Forelimb muscle (tissue), 1 donor: ENCODE data around the gene CFAP58. TPM values are rescaled to one million over a fixed set of nuclear protein-coding genes. Genes with fewer than 3 reads are reported as not detected.
"Not testable (repeated sequence)": the region's sequence is repeated elsewhere in the genome, so short reads cannot be mapped to it uniquely, and the experiment has no call there.

Source experiments
- DNase-seq: peaks from one replicate; pipeline ENCODE4 v3.0.0-alpha.2; 2013; ENCODE audit warnings: low read depth
- polyA plus RNA-seq: library from polyadenylated mRNA; unstranded; fragments of 120-200 nt; gene quantifications from one replicate; pipeline ENCODE4 v1.2.1, GENCODE V29; 2013; ENCODE audit not compliant: insufficient read length

CFAP58 gene
- polyA plus RNA-seq, 1 donor = 0.37 TPM

DNA sequence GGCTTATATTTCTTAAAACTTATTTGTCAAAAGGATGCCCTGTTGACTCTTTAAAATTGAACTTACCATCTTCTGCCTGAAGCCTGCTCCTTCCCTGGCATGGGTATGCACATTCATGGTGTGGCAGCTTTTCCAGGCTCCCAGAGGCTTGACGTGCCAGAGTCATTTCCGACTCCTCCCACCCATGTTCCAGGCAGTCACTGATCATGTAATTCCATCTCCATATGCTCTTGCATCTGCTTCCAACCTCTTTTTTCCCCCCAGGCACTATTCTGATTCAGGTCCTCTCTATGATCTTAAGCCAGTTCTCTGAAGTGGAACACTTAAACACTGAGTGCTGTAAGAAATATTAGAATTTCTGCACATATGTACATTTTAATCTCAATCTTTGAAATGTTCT is 82.2 kb downstream of the CFAP58 start:
- DNase-seq = no peak

GRCh38 chr10:104437226-104437625 is 83.6 kb downstream of the CFAP58 start:
- DNase-seq = no peak

DNA sequence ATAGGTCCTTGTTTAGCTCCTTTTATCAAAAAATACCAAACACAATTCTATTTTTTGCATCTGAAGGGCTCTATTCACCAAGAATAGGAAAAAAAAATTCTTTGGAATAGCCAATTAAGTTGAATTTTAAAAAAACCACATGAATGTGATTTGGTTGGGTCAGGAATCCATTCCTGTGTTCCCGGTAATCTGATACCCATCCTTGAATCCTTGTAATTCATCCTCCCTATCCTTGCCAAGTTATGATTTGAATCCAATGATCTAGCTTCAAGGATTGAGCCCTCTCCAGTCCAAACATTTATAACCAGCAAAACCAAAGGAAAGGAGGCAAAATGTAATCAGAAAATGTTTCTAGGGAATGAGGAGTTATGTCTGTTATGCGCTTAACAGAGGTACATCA is 86.6 kb downstream of the CFAP58 start:
- no peak for DNase-seq

DNA sequence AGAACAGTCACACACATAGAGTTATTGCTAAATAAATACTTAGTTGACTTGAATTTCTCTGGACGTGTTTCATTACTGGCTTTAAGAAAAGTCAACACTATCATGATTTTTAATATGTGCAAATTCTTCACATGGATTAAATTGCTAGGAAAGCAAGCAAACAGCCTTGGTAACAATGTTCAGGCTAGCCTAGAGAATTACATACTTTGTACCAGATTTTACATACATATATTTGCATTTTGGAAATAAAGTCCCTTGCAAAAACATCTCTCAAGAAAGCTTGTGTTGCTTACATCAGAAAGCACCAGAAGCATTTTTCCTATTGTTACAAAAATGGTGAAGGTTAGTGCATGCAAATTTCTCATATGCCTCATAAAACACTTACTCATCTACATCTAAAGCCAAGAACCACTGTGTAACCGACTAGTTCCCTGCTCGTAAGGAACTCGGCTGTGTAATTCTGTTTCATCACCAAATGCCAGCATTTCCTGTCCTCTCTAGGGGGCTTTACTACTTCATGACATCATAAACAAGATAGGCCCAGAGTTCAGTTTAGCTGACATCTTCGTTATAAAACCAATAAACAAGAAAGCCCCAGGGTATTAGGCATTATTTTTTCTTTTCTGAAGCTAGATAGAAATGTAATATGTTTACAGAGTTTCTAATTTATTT is 87.8 kb downstream of the CFAP58 start:
- DNase-seq = no peak

DNA sequence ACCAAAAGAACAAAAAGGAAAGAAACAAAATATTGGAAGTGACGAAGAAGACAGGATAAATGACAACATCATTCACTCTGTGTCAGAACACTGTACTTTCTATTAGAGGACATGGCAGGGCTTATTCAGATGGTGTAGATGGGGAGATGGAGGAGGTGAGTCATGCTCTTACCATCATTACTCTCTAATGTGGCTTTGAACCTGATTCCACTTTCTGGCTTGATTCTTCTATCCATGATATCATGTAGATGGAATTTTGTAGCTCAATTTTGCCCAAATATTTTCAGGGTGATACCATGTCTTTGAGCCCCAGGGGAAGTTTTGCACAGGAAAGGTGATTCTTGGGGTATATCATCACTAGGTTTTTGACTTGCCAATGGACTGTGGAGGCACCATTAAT is 91.7 kb downstream of the CFAP58 start:
- DNase-seq = no peak

DNA sequence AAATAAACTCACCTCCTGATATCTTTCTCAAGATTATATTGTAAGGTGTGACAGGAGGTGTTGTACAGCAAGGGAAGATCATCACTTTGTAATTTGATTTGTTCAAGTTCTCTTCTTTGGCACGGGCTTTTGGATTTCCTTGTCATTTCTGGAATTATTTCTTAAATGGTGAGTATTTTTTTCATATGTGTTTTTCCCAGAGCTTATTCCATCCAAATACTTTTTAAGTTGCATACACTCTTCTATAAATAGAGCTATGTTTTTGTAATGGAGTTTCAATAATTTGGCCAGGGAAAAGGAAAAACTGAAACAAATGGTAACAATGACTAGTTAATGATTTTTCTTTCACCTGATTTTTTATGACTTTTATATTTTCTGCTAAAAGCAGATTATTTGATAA is 92.5 kb downstream of the CFAP58 start:
- DNase-seq = no peak

DNA sequence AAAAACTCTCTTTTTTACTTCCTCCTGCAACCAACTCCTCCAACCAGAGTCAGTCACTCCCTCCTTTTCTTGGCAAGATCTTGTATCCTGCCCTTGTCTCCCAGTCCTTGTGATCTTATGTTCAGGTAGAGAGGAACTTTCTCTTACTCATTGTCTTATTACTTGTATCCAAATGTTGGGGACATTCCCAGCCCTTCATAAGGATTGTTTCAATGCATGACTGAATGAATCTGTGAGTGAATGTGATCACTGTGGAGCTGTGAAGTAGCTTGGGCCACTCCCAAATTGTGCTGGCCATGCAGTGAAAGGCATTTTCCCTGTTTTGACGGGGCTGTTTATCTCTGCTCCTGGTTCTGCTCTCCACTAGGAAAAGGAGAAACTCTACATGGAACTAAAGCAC is 93.7 kb downstream of the CFAP58 start:
- no peak for DNase-seq

DNA sequence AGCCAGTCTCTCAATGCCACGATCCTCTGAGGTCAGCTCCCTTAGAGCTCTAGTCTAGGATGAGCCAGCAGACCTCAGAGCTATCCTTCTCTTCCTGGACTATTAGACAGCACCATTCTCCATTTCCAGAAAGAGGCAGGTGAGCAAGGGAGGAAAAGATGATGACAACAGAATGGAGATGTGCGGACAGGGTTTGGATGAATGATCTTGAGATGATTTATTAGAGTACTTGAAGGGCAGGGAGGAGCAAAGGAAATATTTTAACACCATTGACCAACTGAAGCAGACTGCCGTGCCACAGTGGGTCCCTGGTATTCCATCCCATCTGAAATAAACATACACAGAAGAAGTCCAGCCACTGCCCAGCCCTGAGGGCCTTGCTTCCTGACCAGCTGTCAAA is 94.3 kb downstream of the CFAP58 start:
- DNase-seq = no peak

DNA sequence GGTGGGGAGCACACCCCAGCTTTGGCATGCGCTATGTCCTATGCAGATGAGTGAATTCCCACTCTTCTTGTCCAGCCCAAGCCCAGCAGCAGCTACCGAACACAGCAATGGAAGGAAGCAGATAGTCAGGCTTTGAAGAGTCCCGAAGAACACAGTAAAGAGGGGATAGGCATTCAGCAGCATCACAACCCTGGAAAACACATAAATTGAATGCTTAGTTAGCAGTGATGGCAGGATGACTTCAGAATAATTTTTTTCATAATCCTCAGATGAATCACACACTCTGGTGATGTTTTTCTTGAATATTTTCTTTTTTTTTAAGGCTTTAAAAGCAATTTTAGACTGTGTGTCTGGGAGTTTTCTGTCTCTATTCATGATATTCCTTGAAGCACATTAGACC is 95.8 kb downstream of the CFAP58 start:
- DNase-seq = no peak

- no peak for DNase-seq
These were observed 96.9 kb downstream of the CFAP58 start for GRCh38 chr10:104450490-104450889.

DNA sequence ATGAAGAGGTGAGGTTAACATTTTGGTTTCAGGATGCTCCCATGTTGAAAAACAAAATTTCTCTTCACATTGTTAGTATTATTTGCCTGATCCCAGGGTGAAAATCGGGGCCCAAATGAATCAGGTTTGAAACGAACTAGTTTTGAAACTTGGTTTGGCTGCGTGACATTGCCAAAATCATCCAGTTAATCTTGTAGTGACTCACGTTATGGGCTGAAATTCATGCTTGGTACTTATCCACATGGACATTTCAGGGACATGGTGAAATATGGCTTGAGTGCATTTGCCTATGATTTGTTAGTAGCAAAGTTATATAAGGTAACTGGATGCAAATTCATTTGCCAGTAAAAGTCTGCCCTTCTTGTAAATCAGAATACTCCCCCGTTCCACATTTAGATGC is 97.3 kb downstream of the CFAP58 start:
- DNase-seq = no peak

DNA sequence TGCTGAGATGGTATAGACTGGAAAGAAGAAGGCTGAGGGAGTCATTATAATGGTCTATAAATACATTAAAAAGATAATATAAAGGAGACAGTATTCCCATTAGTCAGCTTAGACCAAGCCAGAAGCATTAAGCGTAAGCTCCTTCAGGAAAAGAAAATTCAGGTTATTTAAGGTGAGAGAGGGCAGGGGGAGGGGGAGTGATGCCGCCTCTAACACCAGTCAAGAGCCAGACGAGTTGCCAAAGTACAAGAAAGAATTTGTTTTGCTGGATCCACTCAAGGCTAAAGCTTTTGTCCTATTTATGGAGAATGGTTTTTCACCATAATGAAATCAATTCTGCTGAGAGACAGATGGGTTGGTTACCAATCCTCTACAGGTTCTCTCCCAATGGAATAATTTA is 99.3 kb downstream of the CFAP58 start:
- DNase-seq = no peak

- DNase-seq = no peak
These were observed 103.3 kb downstream of the CFAP58 start for GRCh38 chr10:104456802-104457542.

DNA sequence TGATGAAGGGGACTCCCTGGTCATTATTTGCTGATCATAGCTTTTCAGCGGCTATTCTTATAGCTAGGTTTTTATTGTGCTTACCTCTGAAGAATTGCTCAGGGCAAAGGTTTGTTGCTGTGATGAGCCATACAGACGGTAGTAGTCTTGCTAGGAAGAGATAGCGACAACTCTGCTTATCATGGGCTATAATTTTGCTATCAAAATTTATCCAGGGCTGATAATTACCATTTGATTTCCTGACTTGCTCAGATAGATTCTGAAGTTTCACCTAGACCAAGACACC is 103.9 kb downstream of the CFAP58 start:
- DNase-seq = no peak

- DNase-seq = not testable (repeated sequence)
These were observed 111.9 kb downstream of the CFAP58 start for GRCh38 chr10:104465575-104465974.

DNA sequence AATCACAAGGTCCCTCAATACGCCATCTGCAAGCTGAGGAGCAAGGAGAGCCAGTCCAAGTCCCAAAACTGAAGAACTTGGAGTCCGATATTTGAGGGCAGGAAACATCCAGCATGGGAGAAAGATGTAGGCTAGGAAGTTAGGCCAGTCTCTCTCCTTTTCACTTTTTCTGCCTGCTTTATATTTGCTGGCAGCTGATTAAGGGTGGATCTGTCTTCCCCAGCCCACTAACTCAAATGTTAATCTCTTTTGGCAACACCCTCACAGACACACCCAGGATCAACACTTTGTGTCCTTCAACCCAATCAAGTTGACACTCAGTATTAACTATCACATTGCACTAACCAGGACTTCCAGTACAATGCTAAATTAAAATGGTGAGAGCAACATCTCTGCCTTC is 115.2 kb downstream of the CFAP58 start:
- not testable (repeated sequence) for DNase-seq

GRCh38 chr10:104472505-104472904 is 118.9 kb downstream of the CFAP58 start:
- DNase-seq = no peak

GRCh38 chr10:104472957-104473745 is 119.5 kb downstream of the CFAP58 start:
- no peak for DNase-seq

DNA sequence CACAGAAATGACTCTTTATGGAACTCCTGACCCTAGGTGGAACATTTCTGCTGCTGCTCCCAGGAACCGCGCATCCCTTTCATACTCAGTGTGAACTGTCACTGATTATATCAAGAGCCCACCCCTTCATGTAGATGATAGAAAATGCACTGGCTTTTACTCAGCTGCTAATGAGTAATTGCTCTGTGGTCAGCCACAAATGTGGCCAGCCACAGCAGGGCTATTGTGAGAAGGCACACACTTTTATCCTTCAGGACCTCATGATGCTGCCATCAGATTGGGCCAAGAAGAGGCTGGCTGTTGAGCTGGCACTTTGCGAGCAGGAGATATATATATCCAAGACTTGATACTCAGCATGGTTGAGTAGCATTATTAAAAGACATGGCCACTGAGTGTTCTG is 124.7 kb downstream of the CFAP58 start:
- DNase-seq = no peak

- no peak for DNase-seq
These were observed 126.4 kb downstream of the CFAP58 start for GRCh38 chr10:104479906-104480593.

DNA sequence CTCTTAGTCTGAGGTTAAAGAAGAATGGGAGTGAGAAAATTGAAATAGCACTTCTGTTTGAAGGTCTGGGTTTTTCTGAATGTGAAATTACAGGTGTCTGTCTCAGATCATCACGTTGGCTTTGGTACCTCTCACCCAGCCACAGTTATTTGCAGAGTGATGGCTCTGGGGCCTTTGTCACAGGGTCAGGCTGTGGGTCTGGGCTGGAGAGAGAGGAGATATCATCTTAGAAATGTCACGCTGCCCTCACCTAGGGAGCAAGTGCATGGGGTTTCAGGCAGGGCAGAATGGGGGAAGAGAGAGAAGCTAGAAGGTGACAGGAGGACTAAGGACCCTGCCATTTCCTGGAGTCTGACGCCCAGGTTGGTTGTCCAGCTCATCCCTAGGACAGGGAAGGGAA is 127.2 kb downstream of the CFAP58 start:
- no peak for DNase-seq

- DNase-seq = no peak
These were observed 129.9 kb downstream of the CFAP58 start for GRCh38 chr10:104483582-104483981.
